ENCODE data around the gene PRR16. TPM values are rescaled to one million over a fixed set of nuclear protein-coding genes. Genes with fewer than 3 reads are reported as not detected.

PRR16 gene
- total RNA-seq, 4 donors from 2014 or later: 1.8 to 3.9 (median 2.8) TPM; not detected in 1

DNA sequence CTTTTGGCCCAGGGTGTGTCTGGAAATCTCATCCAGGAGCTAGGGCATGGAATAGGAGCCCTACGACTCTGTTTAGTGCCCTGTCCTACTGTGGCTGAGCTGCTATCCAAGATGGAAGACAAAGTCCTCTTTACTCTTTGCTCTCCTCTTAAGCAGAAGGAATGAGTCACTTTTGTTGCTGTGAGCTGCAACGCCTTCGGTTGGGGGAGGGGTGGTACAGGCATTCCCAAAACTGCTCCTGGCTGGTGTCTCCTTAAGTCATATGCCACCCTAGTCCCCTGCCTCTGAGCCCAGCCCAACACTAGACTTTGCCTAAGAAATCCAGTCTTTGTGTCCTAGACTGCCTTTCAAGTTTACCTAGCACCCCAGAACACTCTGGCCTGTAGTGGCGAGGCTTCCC, 99.9 kb downstream of the PRR16 start:
- WGBS, 2 donors: 94 to 97% methylated on average over 4 of the region's 4 CpGs
- intact Hi-C loops (cut with DNase I; ENCODE audit: low total_unique reads): no loop called here
- DNase-seq (ENCODE audit: low spot score in 2 of 2): no peak
- H3K4me3 ChIP-seq (ENCODE audit: low read depth, poor library complexity, severe bottlenecking): no peak overlapping the region
- no peak for TF ChIP-seq POLR2A (IDR thresholded peaks at IDR 0.05)
- TF ChIP-seq CTCF (IDR thresholded peaks at IDR 0.05): no peak

GRCh38 chr5:120567066-120567465, 103.0 kb downstream of the PRR16 start:
- intact Hi-C loops (cut with DNase I; ENCODE audit: low total_unique reads): no loop called here
- no peak overlapping the region for H3K4me3 ChIP-seq (ENCODE audit: low read depth, poor library complexity, severe bottlenecking)
- DNase-seq (ENCODE audit: low spot score in 2 of 2): no peak
- TF ChIP-seq CTCF (IDR thresholded peaks at IDR 0.05) (no peak), POLR2A (IDR thresholded peaks at IDR 0.05) (no peak)
- 60 to 69% methylated on average over 1 of the region's 1 CpG for WGBS, 2 donors

DNA sequence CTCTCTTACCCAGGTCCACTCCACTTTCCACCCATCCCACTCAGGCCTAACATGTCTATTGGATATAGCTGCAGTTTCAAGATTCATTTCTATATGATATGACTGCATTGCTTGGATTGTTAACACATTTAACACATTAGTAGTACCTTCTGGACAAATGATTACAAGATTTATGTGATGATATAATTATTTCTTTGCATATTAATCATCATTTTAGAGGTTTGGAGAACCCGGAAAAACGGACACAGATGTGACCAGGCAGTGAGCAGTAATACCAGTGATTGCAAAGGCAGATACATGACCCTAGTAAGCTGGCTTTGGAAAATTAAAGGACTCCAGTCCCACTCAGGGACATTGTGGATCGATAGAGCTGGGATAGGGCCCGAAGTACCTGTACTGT, 103.8 kb downstream of the PRR16 start:
- 81 to 88% methylated on average over 4 of the region's 4 CpGs for WGBS, 2 donors

GRCh38 chr5:120568711-120569110, 104.6 kb downstream of the PRR16 start:
- no peak for DNase-seq (ENCODE audit: low spot score in 2 of 2)
- TF ChIP-seq CTCF (IDR thresholded peaks at IDR 0.05) (no peak), POLR2A (IDR thresholded peaks at IDR 0.05) (no peak)
- H3K4me3 ChIP-seq (ENCODE audit: low read depth, poor library complexity, severe bottlenecking): no peak overlapping the region
- intact Hi-C loops (cut with DNase I; ENCODE audit: low total_unique reads): no loop called here

More for the DNA sequence above, 103.8 kb downstream of the PRR16 start:
- H3K4me3 ChIP-seq (ENCODE audit: low read depth, poor library complexity, severe bottlenecking): no peak overlapping the region
- TF ChIP-seq POLR2A (IDR thresholded peaks at IDR 0.05) (no peak), CTCF (IDR thresholded peaks at IDR 0.05) (no peak)
- no peak for DNase-seq (ENCODE audit: low spot score in 2 of 2)
- intact Hi-C loops (cut with DNase I; ENCODE audit: low total_unique reads): no loop called here

DNA sequence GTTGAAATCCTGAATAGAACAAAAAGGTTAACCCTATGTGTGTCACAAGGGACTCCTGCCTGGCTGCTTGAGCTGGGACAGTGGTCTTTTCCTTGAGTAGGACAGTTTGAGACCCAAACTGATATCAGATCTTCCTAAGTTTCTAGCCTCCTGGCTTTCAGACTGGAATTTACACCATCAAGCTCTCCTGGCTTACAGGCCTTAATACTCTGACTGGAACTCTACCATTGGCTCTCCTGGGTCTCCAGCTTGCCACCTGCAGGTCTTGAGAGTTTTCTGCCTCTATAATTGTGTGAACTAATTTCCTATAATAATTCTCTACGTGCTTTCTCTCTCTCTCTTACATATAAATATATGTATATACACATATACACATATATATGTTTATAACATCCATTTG, 112.5 kb downstream of the PRR16 start:
- TF ChIP-seq CTCF (IDR thresholded peaks at IDR 0.05) (no peak), POLR2A (IDR thresholded peaks at IDR 0.05) (no peak)
- intact Hi-C loops (cut with DNase I; ENCODE audit: low total_unique reads): no loop called here
- H3K4me3 ChIP-seq (ENCODE audit: low read depth, poor library complexity, severe bottlenecking): no peak overlapping the region
- no peak for DNase-seq (ENCODE audit: low spot score in 2 of 2)
- 66 to 77% methylated on average over 1 of the region's 1 CpG for WGBS, 2 donors

- no peak overlapping the region for H3K4me3 ChIP-seq (ENCODE audit: low read depth, poor library complexity, severe bottlenecking)
- 59 to 81% methylated on average over 2 of the region's 2 CpGs for WGBS, 2 donors
- no peak for DNase-seq (ENCODE audit: low spot score in 2 of 2)
- intact Hi-C loops (cut with DNase I; ENCODE audit: low total_unique reads): no loop called here
- TF ChIP-seq CTCF (IDR thresholded peaks at IDR 0.05): no peak
- no peak for TF ChIP-seq POLR2A (IDR thresholded peaks at IDR 0.05)
These were observed 118.5 kb downstream of the PRR16 start for GRCh38 chr5:120582635-120583034.

Data from lower leg skin (tissue), 4 donors.